OCI-LY3 (cell line): Measurements from ENCODE around the gene CLIC5.

Source experiments
- H2AFZ ChIP-seq: fragments of 200-600, 300-600 bp; shearing (Covaris generic); 2 replicates; pipeline ENCODE4 v1.6.0; 2014; ENCODE audit warnings: antibody characterized with exemption, low read depth, low read length
- H3K27ac ChIP-seq: fragments of 200-600, 300-600 bp; sonication (generic); 2 replicates; pipeline ENCODE4 v1.5.1; 2014; ENCODE audit warnings: mild to moderate bottlenecking, low read length, moderate library complexity, mixed read lengths
- H3K27me3 ChIP-seq: fragments of 200-600, 300-600 bp; sonication (generic); 2 replicates; pipeline ENCODE4 v1.6.1; 2014; ENCODE audit warnings: low read depth, low read length, mixed read lengths
- H3K36me3 ChIP-seq: fragments of 200-600, 300-600 bp; sonication (generic); replicated peaks from 2 replicates; pipeline ENCODE3; 2014; ENCODE audit warnings: low read depth, low read length, mixed read lengths
- H3K4me1 ChIP-seq: fragments of 300-600, 200-600 bp; sonication (generic); 2 replicates; pipeline ENCODE4 v1.6.1; 2014; ENCODE audit warnings: low read length, mixed read lengths
- H3K4me2 ChIP-seq: fragments of 200-600, 300-600 bp; sonication (generic); 2 replicates; pipeline ENCODE4 v1.6.1; 2014; ENCODE audit warnings: low read length, mixed read lengths
- H3K4me3 ChIP-seq: fragments of 300-600, 200-600 bp; sonication (generic); 2 replicates; pipeline ENCODE4 v1.5.1; 2014; ENCODE audit warnings: antibody characterized with exemption, mild to moderate bottlenecking, low read length, moderate library complexity
- H3K79me2 ChIP-seq: fragments of 300-600, 200-600 bp; shearing (Covaris generic); 2 replicates; pipeline ENCODE4 v1.6.1; 2014; ENCODE audit warnings: mild to moderate bottlenecking, low read length, mixed read lengths
- H3K9ac ChIP-seq: fragments of 300-600, 200-600 bp; shearing (Covaris generic); 2 replicates; pipeline ENCODE4 v1.6.0; 2014; ENCODE audit warnings: mild to moderate bottlenecking, low read length, moderate library complexity
- H3K9me3 ChIP-seq: fragments of 200-600, 300-600 bp; shearing (Covaris generic); 2 replicates; pipeline ENCODE4 v1.6.1; 2014; ENCODE audit warnings: low read length, mixed read lengths; ENCODE audit not compliant: insufficient read depth
- H4K20me1 ChIP-seq: fragments of 200-600, 300-600 bp; sonication (generic); 2 replicates; pipeline ENCODE4 v1.6.1; 2016; ENCODE audit warnings: low read length, mixed read lengths; ENCODE audit not compliant: insufficient read depth
- EZH2phosphoT487 ChIP-seq: fragments of 200-600 bp; shearing (Covaris generic); IDR thresholded peaks from 2 replicates; pipeline ENCODE4 v1.6.1; 2018; ENCODE audit warnings: antibody characterized with exemption, mixed run types, low read depth
- TF ChIP-seq, protein P1 (sequence below): fragments of 200-600, 300-600 bp; sonication (generic); IDR thresholded peaks from 2 replicates; pipeline ENCODE4 v1.5.1; 2014; ENCODE audit warnings: antibody characterized with exemption, low read length, low read depth

CLIC5 gene

GRCh38 chr6:45942953-45943352 lies 72.7 kb downstream of the CLIC5 start:
- H3K9me3 ChIP-seq, result no peaks in the 10 kb centered on the region
- H3K4me2 ChIP-seq, result no peak overlapping the region
- no peaks in the 10 kb centered on the region for H4K20me1 ChIP-seq
- H3K4me3 ChIP-seq, result no peak overlapping the region
- no peaks in the 10 kb centered on the region for H3K36me3 ChIP-seq
- peaks cover 24% of the 10 kb centered on the region for H3K27me3 ChIP-seq
- no peak overlapping the region for H2AFZ ChIP-seq
- no peak for TF ChIP-seq EZH2phosphoT487
- TF ChIP-seq, protein P1, sequence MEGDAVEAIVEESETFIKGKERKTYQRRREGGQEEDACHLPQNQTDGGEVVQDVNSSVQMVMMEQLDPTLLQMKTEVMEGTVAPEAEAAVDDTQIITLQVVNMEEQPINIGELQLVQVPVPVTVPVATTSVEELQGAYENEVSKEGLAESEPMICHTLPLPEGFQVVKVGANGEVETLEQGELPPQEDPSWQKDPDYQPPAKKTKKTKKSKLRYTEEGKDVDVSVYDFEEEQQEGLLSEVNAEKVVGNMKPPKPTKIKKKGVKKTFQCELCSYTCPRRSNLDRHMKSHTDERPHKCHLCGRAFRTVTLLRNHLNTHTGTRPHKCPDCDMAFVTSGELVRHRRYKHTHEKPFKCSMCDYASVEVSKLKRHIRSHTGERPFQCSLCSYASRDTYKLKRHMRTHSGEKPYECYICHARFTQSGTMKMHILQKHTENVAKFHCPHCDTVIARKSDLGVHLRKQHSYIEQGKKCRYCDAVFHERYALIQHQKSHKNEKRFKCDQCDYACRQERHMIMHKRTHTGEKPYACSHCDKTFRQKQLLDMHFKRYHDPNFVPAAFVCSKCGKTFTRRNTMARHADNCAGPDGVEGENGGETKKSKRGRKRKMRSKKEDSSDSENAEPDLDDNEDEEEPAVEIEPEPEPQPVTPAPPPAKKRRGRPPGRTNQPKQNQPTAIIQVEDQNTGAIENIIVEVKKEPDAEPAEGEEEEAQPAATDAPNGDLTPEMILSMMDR, result no peak
- H3K4me1 ChIP-seq, result no peaks in the 10 kb centered on the region
- H3K79me2 ChIP-seq, result no peaks in the 10 kb centered on the region
- no peak overlapping the region for H3K27ac ChIP-seq
- no peak overlapping the region for H3K9ac ChIP-seq

DNA sequence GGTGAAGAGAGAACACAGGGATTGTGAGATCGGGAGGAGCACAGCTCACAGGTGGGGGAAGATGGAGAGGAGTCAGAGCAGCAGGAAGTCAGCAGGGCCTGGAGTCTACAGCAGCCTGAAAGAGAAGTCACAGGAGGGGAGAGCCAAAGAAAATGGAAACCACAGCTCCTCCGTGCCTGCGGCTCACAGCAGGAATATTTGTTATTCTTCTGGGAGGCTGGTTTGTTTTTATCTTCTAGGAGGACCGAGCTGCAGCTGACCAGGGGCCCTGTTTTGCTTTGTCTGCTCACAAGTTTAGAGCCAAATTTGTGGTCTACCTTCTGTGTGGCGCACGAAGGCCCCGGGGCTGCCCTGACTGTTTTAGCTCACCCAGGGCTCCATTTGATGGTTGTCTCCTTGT lies 81.8 kb downstream of the CLIC5 start:
- Histone ChIP-seq H3K9ac (no peak overlapping the region), H3K4me1 (peaks cover 3% of the 10 kb centered on the region; the same call in 1 of the 2 replicates), H3K27ac (no peak overlapping the region), H3K79me2 (no peaks in the 10 kb centered on the region), H3K27me3 (peaks cover 31% of the 10 kb centered on the region), H3K36me3 (no peaks in the 10 kb centered on the region), H3K4me3 (no peak overlapping the region), H3K4me2 (no peak overlapping the region), H2AFZ (no peak overlapping the region), H4K20me1 (no peaks in the 10 kb centered on the region), H3K9me3 (no peaks in the 10 kb centered on the region)
- TF ChIP-seq, protein P1, result no peak
- TF ChIP-seq EZH2phosphoT487, result no peak

GRCh38 chr6:45931232-45931631 lies 84.4 kb downstream of the CLIC5 start:
- peaks cover 32% of the 10 kb centered on the region for H3K27me3 ChIP-seq
- peaks cover 3% of the 10 kb centered on the region; the same call in 1 of the 2 replicates for H3K4me1 ChIP-seq

DNA sequence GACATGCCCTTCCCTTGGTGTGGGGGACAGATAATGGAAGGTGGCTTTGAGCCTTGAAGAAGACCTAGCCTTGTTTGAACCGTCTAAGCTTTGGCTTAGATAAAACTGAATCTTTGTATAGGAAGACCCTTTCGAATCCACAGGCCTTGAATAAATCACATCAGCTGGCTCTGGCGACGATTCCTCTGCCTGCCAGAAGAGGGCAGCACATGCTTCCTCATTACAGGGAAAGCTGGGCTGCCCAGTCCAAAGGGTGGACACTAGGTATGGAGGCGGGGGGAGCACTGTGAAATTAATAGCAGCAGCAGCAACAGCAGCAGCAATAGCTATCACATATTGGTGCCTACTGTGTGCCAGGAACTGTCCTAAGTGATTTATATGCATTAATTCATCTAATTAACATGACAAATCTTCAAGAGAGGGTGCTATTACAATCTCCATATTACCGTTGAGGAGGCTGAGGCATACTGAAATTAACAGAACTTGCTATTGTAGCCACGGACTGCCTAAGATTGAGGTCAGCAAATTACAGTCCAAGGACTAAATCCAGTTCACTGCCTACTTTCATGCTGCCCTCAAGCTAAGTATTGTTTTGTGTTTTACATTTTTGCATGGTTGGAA lies 85.1 kb downstream of the CLIC5 start:
- Histone ChIP-seq H3K4me1 (peaks cover 3% of the 10 kb centered on the region; the same call in 1 of the 2 replicates), H4K20me1 (no peaks in the 10 kb centered on the region), H3K36me3 (no peaks in the 10 kb centered on the region), H3K4me2 (no peak overlapping the region), H3K27me3 (peaks cover 28% of the 10 kb centered on the region), H3K9me3 (no peaks in the 10 kb centered on the region), H3K27ac (no peak overlapping the region), H3K79me2 (no peaks in the 10 kb centered on the region), H3K4me3 (no peak overlapping the region), H2AFZ (no peak overlapping the region), H3K9ac (no peak overlapping the region)
- TF ChIP-seq, protein P1, result peak; percentile 99
- no peak for TF ChIP-seq EZH2phosphoT487

More at GRCh38 chr6:45931232-45931631, 84.4 kb downstream of the CLIC5 start:
- TF ChIP-seq, protein P1, result no peak
- no peak for TF ChIP-seq EZH2phosphoT487
- H3K9ac ChIP-seq, result no peak overlapping the region
- H4K20me1 ChIP-seq, result no peaks in the 10 kb centered on the region
- no peaks in the 10 kb centered on the region for H3K9me3 ChIP-seq
- no peak overlapping the region for H3K4me2 ChIP-seq
- no peak overlapping the region for H2AFZ ChIP-seq
- H3K36me3 ChIP-seq, result no peaks in the 10 kb centered on the region
- H3K27ac ChIP-seq, result no peak overlapping the region
- no peak overlapping the region for H3K4me3 ChIP-seq
- no peaks in the 10 kb centered on the region for H3K79me2 ChIP-seq
